Measurements from ENCODE around the gene RBFA. TPM values are rescaled to one million over a fixed set of nuclear protein-coding genes. Genes with fewer than 3 reads are reported as not detected.

The RBFA gene
- total RNA-seq, 1 donor from 2014 or later: 23.3 TPM

DNA sequence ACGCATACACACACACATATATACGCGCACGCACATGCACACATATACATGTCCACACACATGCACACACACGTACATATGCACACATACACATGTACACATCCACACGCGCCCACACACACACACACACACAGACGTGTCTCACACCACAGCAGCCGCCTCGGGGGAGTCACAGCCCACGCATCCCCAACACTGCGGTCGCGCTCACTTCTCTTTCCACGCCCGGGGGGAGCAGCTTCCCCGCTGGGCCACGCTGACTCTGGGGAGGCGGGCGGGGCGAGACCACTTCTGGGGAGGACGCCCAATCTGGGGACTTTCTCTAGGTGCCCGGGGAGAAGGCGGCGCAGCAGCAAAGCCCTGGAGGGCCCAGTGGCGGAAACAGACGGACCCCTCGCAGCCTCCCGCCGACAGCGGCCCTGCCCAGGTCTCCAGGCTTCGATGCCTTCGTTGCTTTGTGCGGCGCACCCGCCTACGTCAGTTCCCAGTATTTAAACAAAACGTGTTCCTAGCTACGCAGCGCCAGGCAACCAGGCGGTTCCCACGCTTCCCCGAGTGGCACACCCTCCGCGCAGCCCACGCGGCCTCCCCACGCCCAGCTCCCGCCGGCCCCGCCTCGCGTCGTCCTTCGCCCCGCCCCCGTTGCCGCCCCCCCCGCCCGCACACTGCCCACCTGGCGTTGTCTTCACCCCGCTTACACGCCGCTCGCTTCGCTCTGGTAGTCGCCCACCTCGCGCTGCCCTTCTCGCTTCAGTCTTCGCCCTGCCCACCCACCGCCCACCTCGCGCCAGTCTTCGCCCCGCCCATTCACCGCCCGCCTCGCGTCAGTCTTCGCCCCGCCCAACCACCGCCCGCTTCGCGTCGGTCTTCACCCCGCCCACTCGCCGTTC, 810 bp upstream of the RBFA start:
- ChIA-PET CTCF (no interaction called here), POLR2A (interaction anchor here (0.6 to 3.5 kb wide), 18 partner anchors 40 to 965 kb away, joined by 3 to 48 read pairs (median 4); partner anchors contain the start of genes ADNP2, ATP9B, CTDP1 and SLC66A2)
- Mint-ChIP-seq H3K4me3 (peak overlapping the region; percentile 90), H3K36me3 (ENCODE audit: low read depth) (peaks cover 18% of the 10 kb centered on the region), H3K9me3 (peaks cover 7% of the 10 kb centered on the region), H3K27ac (peak overlapping the region; percentile 93), H3K27me3 (no peaks in the 10 kb centered on the region), H3K4me1 (peaks cover 24% of the 10 kb centered on the region)
- DNase-seq (peak; percentile 79), ATAC-seq (ENCODE audit: low read depth) (peak; percentile 68)
- TF ChIP-seq, protein P1, sequence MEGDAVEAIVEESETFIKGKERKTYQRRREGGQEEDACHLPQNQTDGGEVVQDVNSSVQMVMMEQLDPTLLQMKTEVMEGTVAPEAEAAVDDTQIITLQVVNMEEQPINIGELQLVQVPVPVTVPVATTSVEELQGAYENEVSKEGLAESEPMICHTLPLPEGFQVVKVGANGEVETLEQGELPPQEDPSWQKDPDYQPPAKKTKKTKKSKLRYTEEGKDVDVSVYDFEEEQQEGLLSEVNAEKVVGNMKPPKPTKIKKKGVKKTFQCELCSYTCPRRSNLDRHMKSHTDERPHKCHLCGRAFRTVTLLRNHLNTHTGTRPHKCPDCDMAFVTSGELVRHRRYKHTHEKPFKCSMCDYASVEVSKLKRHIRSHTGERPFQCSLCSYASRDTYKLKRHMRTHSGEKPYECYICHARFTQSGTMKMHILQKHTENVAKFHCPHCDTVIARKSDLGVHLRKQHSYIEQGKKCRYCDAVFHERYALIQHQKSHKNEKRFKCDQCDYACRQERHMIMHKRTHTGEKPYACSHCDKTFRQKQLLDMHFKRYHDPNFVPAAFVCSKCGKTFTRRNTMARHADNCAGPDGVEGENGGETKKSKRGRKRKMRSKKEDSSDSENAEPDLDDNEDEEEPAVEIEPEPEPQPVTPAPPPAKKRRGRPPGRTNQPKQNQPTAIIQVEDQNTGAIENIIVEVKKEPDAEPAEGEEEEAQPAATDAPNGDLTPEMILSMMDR (IDR thresholded peaks at IDR 0.05): no peak
- intact Hi-C loops (cut with micrococcal nuclease): loop anchor here (1.0 to 10.0 kb wide), 10 partner anchors 45 to 654 kb away; partner anchors contain the start of genes ADNP2, CTDP1, KCNG2 and SLC66A2

DNA sequence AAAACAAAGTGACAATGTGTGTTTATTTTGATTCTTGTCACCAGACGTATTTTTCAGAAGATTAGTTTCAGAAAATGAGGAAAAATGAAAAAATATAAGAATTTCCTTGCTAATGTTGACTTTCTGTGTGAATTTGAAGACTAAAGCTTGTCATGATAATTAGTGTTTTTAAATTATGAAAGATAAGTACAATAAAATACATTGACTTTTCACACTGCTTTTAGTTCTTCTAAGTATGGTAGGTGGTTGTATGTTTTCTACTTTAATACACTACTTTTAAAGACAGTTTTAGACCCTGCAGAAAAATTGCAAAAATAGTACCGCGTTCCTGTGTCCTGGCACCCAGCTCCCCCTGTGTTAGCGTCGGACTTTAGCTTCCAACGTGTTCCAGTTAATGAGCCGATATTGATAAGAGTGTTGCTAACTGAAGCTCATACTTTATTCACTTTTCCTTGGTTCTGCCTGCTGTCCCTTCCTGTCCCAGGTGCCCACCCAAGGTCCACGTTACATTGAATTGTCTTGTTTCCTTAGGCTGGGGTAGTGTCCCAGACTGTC, 695 bp downstream of the RBFA start:
- peaks cover 32% of the 10 kb centered on the region for H3K36me3 Mint-ChIP-seq (ENCODE audit: low read depth)
- H3K4me1 Mint-ChIP-seq: peaks cover 24% of the 10 kb centered on the region
- ATAC-seq (ENCODE audit: low read depth): no peak

DNA sequence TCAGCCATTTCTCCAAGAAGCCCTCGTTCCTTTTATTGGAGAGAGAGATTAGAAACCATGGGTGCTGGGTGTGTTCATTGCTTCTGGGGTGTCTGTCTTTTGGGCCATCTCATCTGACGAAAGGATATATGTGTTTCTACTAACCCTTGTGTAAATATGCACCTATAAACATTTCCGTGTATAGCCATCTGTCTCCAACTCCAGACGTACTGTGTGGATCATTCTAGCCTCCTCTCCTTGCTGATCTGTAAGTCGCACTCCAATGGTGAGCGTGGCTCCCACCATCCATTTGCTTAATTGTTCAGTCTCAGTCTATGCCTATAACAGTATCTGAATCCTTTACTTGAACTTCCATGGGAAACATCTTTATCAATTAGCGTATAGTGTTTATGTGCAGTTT, 1.8 kb downstream of the RBFA start:
- Mint-ChIP-seq H3K4me1 (peaks cover 24% of the 10 kb centered on the region), H3K27me3 (no peaks in the 10 kb centered on the region), H3K4me3 (peak overlapping the region; percentile 21), H3K9me3 (peaks cover 3% of the 10 kb centered on the region), H3K36me3 (ENCODE audit: low read depth) (peaks cover 39% of the 10 kb centered on the region), H3K27ac (no peak overlapping the region)
- no peak for DNase-seq
- intact Hi-C loops (cut with micrococcal nuclease): loop anchor here (10.0 kb wide), 1 partner anchor 211 kb away; no protein-coding TSS in a partner anchor
- TF ChIP-seq, protein P1 (IDR thresholded peaks at IDR 0.05): no peak
- CTCF ChIA-PET: no interaction called here
- POLR2A ChIA-PET: no interaction called here
- no peak for ATAC-seq (ENCODE audit: low read depth)

More for the DNA sequence above, 695 bp downstream of the RBFA start:
- POLR2A ChIA-PET: interaction anchor here (1.7 to 3.5 kb wide), 4 partner anchors 48 to 356 kb away, joined by 5 to 48 read pairs (median 18); partner anchors contain the start of genes ADNP2 and TXNL4A
- no peak for DNase-seq
- intact Hi-C loops (cut with micrococcal nuclease): loop anchor here (1.0 to 10.0 kb wide), 6 partner anchors 72 to 356 kb away; partner anchors contain the start of genes ADNP2, CTDP1 and KCNG2
- peaks cover 6% of the 10 kb centered on the region for H3K9me3 Mint-ChIP-seq
- TF ChIP-seq, protein P1 (IDR thresholded peaks at IDR 0.05): no peak
- CTCF ChIA-PET: no interaction called here
- peak overlapping the region; percentile 93 for H3K27ac Mint-ChIP-seq
- H3K27me3 Mint-ChIP-seq: no peaks in the 10 kb centered on the region
- H3K4me3 Mint-ChIP-seq: peak overlapping the region; percentile 90

DNA sequence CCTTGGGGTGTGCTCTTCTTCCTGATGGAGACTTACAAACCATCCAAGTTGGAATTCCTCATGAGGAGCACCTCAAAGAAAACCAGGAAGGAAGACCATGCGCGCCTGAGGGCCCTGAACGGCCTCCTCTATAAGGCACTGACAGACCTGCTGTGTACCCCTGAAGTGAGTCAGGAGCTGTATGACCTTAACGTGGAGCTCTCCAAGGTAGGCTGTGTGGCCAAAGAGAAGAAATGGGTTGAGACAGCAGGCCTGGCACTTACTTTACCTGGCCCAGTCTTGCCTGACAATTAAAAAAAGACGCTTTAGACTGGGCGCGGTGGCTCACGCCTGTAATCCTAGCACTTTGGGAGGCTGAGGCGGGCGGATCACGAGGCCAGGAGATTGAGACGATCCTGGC, 3.1 kb downstream of the RBFA start:
- peaks cover 3% of the 10 kb centered on the region for H3K9me3 Mint-ChIP-seq
- peaks cover 45% of the 10 kb centered on the region for H3K36me3 Mint-ChIP-seq (ENCODE audit: low read depth)
- H3K27me3 Mint-ChIP-seq: no peaks in the 10 kb centered on the region
- no peak overlapping the region for H3K27ac Mint-ChIP-seq
- DNase-seq (no peak), ATAC-seq (ENCODE audit: low read depth) (no peak)
- ChIA-PET POLR2A (no interaction called here), CTCF (no interaction called here)
- intact Hi-C loops (cut with micrococcal nuclease): loop anchor here (10.0 kb wide), 1 partner anchor 212 kb away; no protein-coding TSS in a partner anchor
- no peak overlapping the region for H3K4me3 Mint-ChIP-seq
- TF ChIP-seq, protein P1 (IDR thresholded peaks at IDR 0.05): no peak
- H3K4me1 Mint-ChIP-seq: peaks cover 24% of the 10 kb centered on the region

All from activated B cell treated with CpG ODN at 0.5 μM for 24 hours (primary cell).